Smooth muscle cell (in vitro differentiated cells): ENCODE data around the gene TEAD1. TPM values are rescaled to one million over a fixed set of nuclear protein-coding genes. Genes with fewer than 3 reads are reported as not detected.

ENCODE experiments used
- DNase-seq: peaks from one replicate; lab custom pipeline; 2025; ENCODE audit not compliant: unreplicated experiment; lab: John Stamatoyannopoulos, UW
- H2AFZ ChIP-seq: fragments of 200-600 bp; sonication (generic); 2 replicates; pipeline ENCODE4 v1.6.0; 2016; ENCODE audit warnings: antibody characterized with exemption, low read depth, mild to moderate bottlenecking
- H3F3A ChIP-seq: fragments of 200-600 bp; sonication (generic); 2 replicates; pipeline ENCODE4 v1.6.0; 2017; ENCODE audit warnings: antibody characterized with exemption, low read depth
- H3K27ac ChIP-seq: fragments of 200-600 bp; sonication (generic); 2 replicates; pipeline ENCODE4 v1.5.1; 2016; ENCODE audit warnings: low read depth, mild to moderate bottlenecking
- H3K27me3 ChIP-seq: fragments of 200-600 bp; sonication (generic); 2 replicates; pipeline ENCODE4 v1.6.1; 2016; ENCODE audit warnings: low read depth, mild to moderate bottlenecking
- H3K36me3 ChIP-seq: fragments of 200-600 bp; sonication (generic); 2 replicates; pipeline ENCODE4 v1.5.1; 2016; ENCODE audit warnings: low read depth
- H3K4me1 ChIP-seq: fragments of 200-600 bp; sonication (generic); 2 replicates; pipeline ENCODE4 v1.5.1; 2016; ENCODE audit warnings: low read depth
- H3K4me2 ChIP-seq: fragments of 200-600 bp; sonication (generic); 2 replicates; pipeline ENCODE4 v1.6.0; 2016; ENCODE audit warnings: mild to moderate bottlenecking
- H3K4me3 ChIP-seq: fragments of 200-600 bp; sonication (generic); 2 replicates; pipeline ENCODE4 v1.5.1; 2016; ENCODE audit warnings: mild to moderate bottlenecking
- H3K79me2 ChIP-seq: fragments of 200-600 bp; sonication (generic); 2 replicates; pipeline ENCODE4 v1.6.0; 2016; ENCODE audit warnings: low read depth, mild to moderate bottlenecking
- H3K9ac ChIP-seq: fragments of 200-600 bp; sonication (generic); 2 replicates; pipeline ENCODE4 v1.6.0; 2016; ENCODE audit warnings: low read depth
- H3K9me3 ChIP-seq: fragments of 200-600 bp; sonication (generic); replicated peaks from 2 replicates; pipeline ENCODE4 v1.5.1; 2016; ENCODE audit warnings: low read depth
- H4K20me1 ChIP-seq: fragments of 200-600 bp; sonication (generic); 2 replicates; pipeline ENCODE4 v1.6.0; 2016; ENCODE audit warnings: low read depth
- WGBS: methylation state at CpG from one replicate; pipeline ENCODE4 v1.1.7; 2016; ENCODE audit warnings: low lambda C conversion rate; 5-methylcytosine and 5-hydroxymethylcytosine counted together
- polyA plus RNA-seq: library from polyadenylated mRNA; unstranded; fragments of >200 nt; fragmentation: Nextera tagmentation; extraction: Ambion mirVana; gene quantifications from 2 replicates; pipeline ENCODE4 v1.2.1, GENCODE V29; 2016
- total RNA-seq: library from RNA; depleted of rRNA; stranded (reverse); fragments of >200 nt; gene quantifications from 2 replicates; pipeline ENCODE4 v1.2.3, GENCODE V29; 2014
- TF ChIP-seq, protein P1 (sequence below): fragments of 200-600 bp; sonication (generic); IDR thresholded peaks from 2 replicates; pipeline ENCODE4 v1.5.1; 2017; ENCODE audit warnings: borderline replicate concordance, mild to moderate bottlenecking, antibody characterized with exemption; ENCODE audit not compliant: insufficient read depth, poor library complexity, severe bottlenecking

Gene TEAD1
- total and polyA plus RNA-seq, 2 experiments from 2014 or later: 63.0 to 181 TPM

DNA sequence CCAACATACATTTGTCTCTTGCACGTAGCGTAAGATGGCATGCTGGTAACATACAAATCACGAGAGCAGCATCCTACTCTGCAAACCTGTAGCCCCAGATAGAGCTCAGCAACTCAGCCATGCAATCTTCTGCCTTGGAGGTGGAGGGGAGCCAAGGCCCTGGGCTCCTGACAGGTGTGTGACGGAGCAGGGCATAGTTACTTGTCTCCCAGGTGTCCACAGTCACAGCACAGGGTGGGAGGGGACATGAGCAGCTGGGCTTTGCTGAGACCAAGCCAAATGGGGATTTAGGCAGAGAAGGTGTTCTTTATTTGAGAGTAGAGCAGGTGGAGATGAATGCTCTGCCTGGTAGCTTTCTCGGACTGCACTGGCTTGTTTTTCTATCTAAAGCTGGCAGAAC, 111.7 kb downstream of the TEAD1 start:
- Histone ChIP-seq H3K79me2 (peaks cover 99% of the 10 kb centered on the region), H3K27ac (peak overlapping the region; percentile 80), H3K27me3 (no peaks in the 10 kb centered on the region), H3K9ac (no peak overlapping the region), H3K4me1 (peaks cover 29% of the 10 kb centered on the region), H3K9me3 (no peaks in the 10 kb centered on the region), H2AFZ (no peak overlapping the region), H3F3A (peaks cover 18% of the 10 kb centered on the region), H3K4me3 (no peak overlapping the region), H3K36me3 (peaks cover 3% of the 10 kb centered on the region), H3K4me2 (no peak overlapping the region), H4K20me1 (peaks cover 84% of the 10 kb centered on the region)
- WGBS: 97% methylated on average over 5 of the region's 5 CpGs
- TF ChIP-seq, protein P1, sequence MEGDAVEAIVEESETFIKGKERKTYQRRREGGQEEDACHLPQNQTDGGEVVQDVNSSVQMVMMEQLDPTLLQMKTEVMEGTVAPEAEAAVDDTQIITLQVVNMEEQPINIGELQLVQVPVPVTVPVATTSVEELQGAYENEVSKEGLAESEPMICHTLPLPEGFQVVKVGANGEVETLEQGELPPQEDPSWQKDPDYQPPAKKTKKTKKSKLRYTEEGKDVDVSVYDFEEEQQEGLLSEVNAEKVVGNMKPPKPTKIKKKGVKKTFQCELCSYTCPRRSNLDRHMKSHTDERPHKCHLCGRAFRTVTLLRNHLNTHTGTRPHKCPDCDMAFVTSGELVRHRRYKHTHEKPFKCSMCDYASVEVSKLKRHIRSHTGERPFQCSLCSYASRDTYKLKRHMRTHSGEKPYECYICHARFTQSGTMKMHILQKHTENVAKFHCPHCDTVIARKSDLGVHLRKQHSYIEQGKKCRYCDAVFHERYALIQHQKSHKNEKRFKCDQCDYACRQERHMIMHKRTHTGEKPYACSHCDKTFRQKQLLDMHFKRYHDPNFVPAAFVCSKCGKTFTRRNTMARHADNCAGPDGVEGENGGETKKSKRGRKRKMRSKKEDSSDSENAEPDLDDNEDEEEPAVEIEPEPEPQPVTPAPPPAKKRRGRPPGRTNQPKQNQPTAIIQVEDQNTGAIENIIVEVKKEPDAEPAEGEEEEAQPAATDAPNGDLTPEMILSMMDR: no peak
- DNase-seq: no peak

DNA sequence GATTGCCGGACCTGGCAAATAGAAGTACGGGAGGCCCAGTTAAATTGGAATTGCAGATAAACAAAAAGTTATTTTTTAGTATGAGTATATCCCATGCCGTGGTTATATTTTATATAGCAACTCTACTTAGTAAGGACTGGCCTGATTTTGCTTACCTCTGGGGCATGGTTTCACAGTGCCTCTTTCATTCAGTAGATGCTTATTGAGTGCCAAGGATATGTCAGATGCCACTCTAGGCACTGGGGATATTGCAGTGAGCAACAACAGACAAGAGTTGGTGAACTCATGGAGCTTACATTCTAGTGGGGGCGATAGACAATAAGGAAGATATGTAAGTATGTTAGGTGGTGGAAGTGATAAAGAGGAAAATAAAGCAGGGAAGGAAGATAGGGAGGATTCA, 112.2 kb downstream of the TEAD1 start:
- DNase-seq: no peak
- Histone ChIP-seq H3K4me2 (no peak overlapping the region), H3K79me2 (peaks cover 99% of the 10 kb centered on the region), H3K4me1 (peaks cover 29% of the 10 kb centered on the region), H3K9ac (no peak overlapping the region), H4K20me1 (peaks cover 89% of the 10 kb centered on the region), H3F3A (peaks cover 18% of the 10 kb centered on the region), H2AFZ (no peak overlapping the region), H3K9me3 (no peaks in the 10 kb centered on the region), H3K36me3 (no peaks in the 10 kb centered on the region), H3K27ac (peak overlapping the region; percentile 80), H3K4me3 (no peak overlapping the region), H3K27me3 (no peaks in the 10 kb centered on the region)
- 95% methylated on average over 4 of the region's 4 CpGs for WGBS
- TF ChIP-seq, protein P1: no peak

DNA sequence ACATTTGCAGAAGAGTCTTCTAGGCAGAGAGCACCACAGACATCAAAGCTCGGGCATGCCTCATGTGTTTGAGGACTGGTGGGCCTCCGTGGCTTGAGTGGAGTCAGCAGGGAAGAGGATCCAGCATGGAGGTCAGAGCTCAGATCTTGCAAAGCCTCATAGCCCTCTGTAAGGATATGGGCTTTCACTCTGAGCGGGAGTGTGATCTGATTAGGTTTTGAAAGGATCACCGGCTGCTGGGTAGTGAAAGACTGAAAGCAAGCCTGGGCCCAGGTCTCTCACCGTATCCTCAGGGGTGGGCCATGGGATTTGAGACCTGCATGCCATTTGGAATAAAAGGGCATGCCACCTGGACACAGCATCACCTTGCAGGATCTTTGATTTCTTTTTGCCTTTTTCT, 112.7 kb downstream of the TEAD1 start:
- Histone ChIP-seq H3K9me3 (no peaks in the 10 kb centered on the region), H3K9ac (no peak overlapping the region), H3K27ac (peak overlapping the region; percentile 80), H3K4me2 (peak overlapping the region; percentile 64), H3K79me2 (peaks cover 99% of the 10 kb centered on the region), H3K36me3 (no peaks in the 10 kb centered on the region), H3K4me3 (no peak overlapping the region), H3F3A (peaks cover 18% of the 10 kb centered on the region), H3K27me3 (no peaks in the 10 kb centered on the region), H2AFZ (no peak overlapping the region), H3K4me1 (peaks cover 29% of the 10 kb centered on the region), H4K20me1 (peaks cover 94% of the 10 kb centered on the region)
- no peak for DNase-seq
- WGBS: 74% methylated on average over 5 of the region's 5 CpGs
- TF ChIP-seq, protein P1: no peak

DNA sequence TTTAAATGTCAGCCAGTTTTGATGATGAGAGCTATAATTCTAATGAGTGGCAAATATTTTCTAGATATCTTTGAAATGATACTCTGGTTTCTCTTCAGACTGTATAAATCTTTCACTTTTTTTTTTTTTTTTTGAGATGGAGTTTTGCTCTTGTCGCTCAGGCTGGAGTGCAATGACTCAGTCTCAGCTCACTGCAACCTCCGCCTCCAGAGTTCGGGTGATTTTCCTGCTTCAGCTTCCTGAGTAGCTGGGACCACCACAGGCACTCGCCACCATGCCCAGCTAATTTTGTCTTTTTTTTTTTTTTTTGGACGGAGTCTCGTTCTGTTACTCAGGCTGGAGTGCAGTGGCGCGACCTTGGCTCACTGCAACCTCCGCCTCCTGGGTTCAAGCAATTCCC, 113.6 kb downstream of the TEAD1 start:
- no peak overlapping the region for H3K4me3 ChIP-seq
- H3K4me2 ChIP-seq: peak overlapping the region; percentile 64

More for the DNA sequence above, 113.6 kb downstream of the TEAD1 start:
- Histone ChIP-seq H3F3A (peaks cover 18% of the 10 kb centered on the region), H3K27me3 (no peaks in the 10 kb centered on the region), H3K4me1 (peaks cover 29% of the 10 kb centered on the region), H3K79me2 (peaks cover 99% of the 10 kb centered on the region), H3K9ac (peak overlapping the region; percentile 20), H3K9me3 (no peaks in the 10 kb centered on the region), H2AFZ (no peak overlapping the region), H3K36me3 (no peaks in the 10 kb centered on the region), H3K27ac (peak overlapping the region; percentile 80), H4K20me1 (peaks cover 93% of the 10 kb centered on the region)
- 30% methylated on average over 9 of the region's 9 CpGs for WGBS
- TF ChIP-seq, protein P1: no peak
- DNase-seq: no peak
